SK-N-SH treated with all-trans-retinoic acid at 6 μM for 48 hours (cell line): ENCODE measurements around the gene CYLD.

Source experiments
- ATAC-seq: fragments of 200-7000 bp; cut with Tn5 transposase; 3 replicates; pipeline ENCODE4 v1.9.1; 2020; ENCODE audit warnings: mild to moderate bottlenecking, moderate library complexity
- ARNTL ChIP-seq: fragments of 450-650 bp; formaldehyde crosslinking; IDR thresholded peaks from 2 replicates; pipeline ENCODE4 v1.5.0; 2020; ENCODE audit warnings: low read depth, mild to moderate bottlenecking, moderate library complexity, borderline replicate concordance
- BACH2 ChIP-seq: fragments of 250-450 bp; sonication (Bioruptor Pico); IDR thresholded peaks from 2 replicates; pipeline ENCODE4 v1.9.0; 2021; ENCODE audit warnings: mild to moderate bottlenecking, borderline replicate concordance
- CSDC2 ChIP-seq: fragments of 250-450 bp; sonication (Bioruptor Pico); IDR thresholded peaks from 2 replicates; pipeline ENCODE4 v1.5.0; 2020; ENCODE audit warnings: mild to moderate bottlenecking, moderate library complexity
- CSRNP3 ChIP-seq: fragments of 250-450 bp; sonication (Bioruptor Pico); IDR thresholded peaks from 2 replicates; pipeline ENCODE4 v1.5.1; 2021; ENCODE audit warnings: mild to moderate bottlenecking, moderate library complexity
- ESRRG ChIP-seq: fragments of 250-450 bp; sonication (Bioruptor Pico); IDR thresholded peaks from 2 replicates; pipeline ENCODE4 v1.6.1; 2021; ENCODE audit warnings: mild to moderate bottlenecking
- ISL1 ChIP-seq: fragments of 250-450 bp; sonication (Bioruptor Pico); IDR thresholded peaks from 2 replicates; pipeline ENCODE4 v2.1.2; 2022; ENCODE audit warnings: mild to moderate bottlenecking, moderate library complexity
- OSR1 ChIP-seq: fragments of 250-450 bp; sonication (Bioruptor Pico); IDR thresholded peaks from 2 replicates; pipeline ENCODE4 v1.8.0; 2022; ENCODE audit warnings: moderate library complexity, mild to moderate bottlenecking, inconsistent platforms
- PATZ1 ChIP-seq: fragments of 250-450 bp; sonication (Bioruptor Pico); IDR thresholded peaks from 2 replicates; pipeline ENCODE4 v1.8.0; 2020; ENCODE audit warnings: mild to moderate bottlenecking, moderate library complexity, borderline replicate concordance
- POU6F1 ChIP-seq: fragments of 250-450 bp; sonication (Bioruptor Pico); IDR thresholded peaks from 2 replicates; pipeline ENCODE4 v1.8.0; 2021; ENCODE audit warnings: low read depth, mild to moderate bottlenecking, moderate library complexity, borderline replicate concordance
- PPARA ChIP-seq: fragments of 250-450 bp; sonication (Bioruptor Pico); IDR thresholded peaks from 2 replicates; pipeline ENCODE4 v1.5.0; 2020; ENCODE audit warnings: mild to moderate bottlenecking, borderline replicate concordance
- RARB ChIP-seq: fragments of 250-450 bp; sonication (Bioruptor Pico); IDR thresholded peaks from 2 replicates; pipeline ENCODE4 v1.8.0; 2021; ENCODE audit warnings: mild to moderate bottlenecking, moderate library complexity
- SNAI2 ChIP-seq: fragments of 250-450 bp; sonication (Bioruptor Pico); IDR thresholded peaks from 2 replicates; pipeline ENCODE4 v1.5.0; 2020; ENCODE audit warnings: mild to moderate bottlenecking, moderate library complexity
- TCF4 ChIP-seq: fragments of 250-450 bp; sonication (Bioruptor Pico); IDR thresholded peaks from 2 replicates; pipeline ENCODE4 v1.8.0; 2021; ENCODE audit warnings: mild to moderate bottlenecking, moderate library complexity, borderline replicate concordance
- TOX ChIP-seq: fragments of 250-450 bp; sonication (Bioruptor Pico); IDR thresholded peaks from 2 replicates; pipeline ENCODE4 v1.8.0; 2021; ENCODE audit warnings: mild to moderate bottlenecking, moderate library complexity, borderline replicate concordance
- TSHZ2 ChIP-seq: fragments of 250-450 bp; sonication (Bioruptor Pico); IDR thresholded peaks from 2 replicates; pipeline ENCODE4 v1.5.0; 2020; ENCODE audit warnings: mild to moderate bottlenecking, moderate library complexity
- ZC3H10 ChIP-seq: fragments of 250-450 bp; sonication (Bioruptor Pico); IDR thresholded peaks from 2 replicates; pipeline ENCODE4 v1.5.1; 2021; ENCODE audit warnings: mild to moderate bottlenecking, moderate library complexity
- ZFP3 ChIP-seq: fragments of 250-450 bp; sonication (Bioruptor Pico); IDR thresholded peaks from 2 replicates; pipeline ENCODE4 v1.5.0; 2020; ENCODE audit warnings: mild to moderate bottlenecking, moderate library complexity
- ZFP30 ChIP-seq: fragments of 450-650 bp; formaldehyde crosslinking; IDR thresholded peaks from 2 replicates; pipeline ENCODE4 v1.5.0; 2022; ENCODE audit warnings: mild to moderate bottlenecking, moderate library complexity
- ZNF565 ChIP-seq: fragments of 450-650 bp; formaldehyde crosslinking; conservative IDR thresholded peaks from 2 replicates; pipeline ENCODE4 v1.5.0; 2020; ENCODE audit warnings: low read depth, mild to moderate bottlenecking, moderate library complexity
- ZNF70 ChIP-seq: fragments of 450-650 bp; formaldehyde crosslinking; IDR thresholded peaks from 2 replicates; pipeline ENCODE4 v1.5.0; 2020; ENCODE audit warnings: mild to moderate bottlenecking, moderate library complexity
- ZNF8 ChIP-seq: fragments of 450-650 bp; formaldehyde crosslinking; IDR thresholded peaks from 2 replicates; pipeline ENCODE4 v1.5.0; 2020; ENCODE audit warnings: mild to moderate bottlenecking, moderate library complexity

CYLD gene

GRCh38 chr16:50740736-50741135, 1.1 kb upstream of the CYLD start:
- ATAC-seq: no peak
- TF ChIP-seq ZNF8 (CRISPR knock-in tag) (no peak), ZFP30 (CRISPR knock-in tag) (no peak)

GRCh38 chr16:50741225-50741780, 583 bp upstream of the CYLD start:
- no peak for ATAC-seq
- TF ChIP-seq TSHZ2 (CRISPR knock-in tag) (no peak), RARB (no peak), ZFP3 (CRISPR knock-in tag) (no peak), ZNF70 (no peak), PATZ1 (no peak), OSR1 (no peak), TCF4 (CRISPR knock-in tag) (no peak), POU6F1 (no peak), ZNF8 (CRISPR knock-in tag) (no peak), ZC3H10 (no peak)

- no peak for TF ChIP-seq TOX (CRISPR knock-in tag)
- TF ChIP-seq POU6F1: no peak
- TF ChIP-seq RARB: no peak
- TF ChIP-seq SNAI2: no peak
- no peak for TF ChIP-seq ZC3H10
- TF ChIP-seq BACH2 (CRISPR knock-in tag): no peak
- no peak for ATAC-seq
Measured at GRCh38 chr16:50742576-50743200, 802 bp downstream of the CYLD start.

- TF ChIP-seq CSDC2 (CRISPR knock-in tag): no peak
- no peak for TF ChIP-seq ZNF565 (CRISPR knock-in tag)
- TF ChIP-seq ZFP3 (CRISPR knock-in tag): no peak
- no peak for TF ChIP-seq ESRRG (CRISPR knock-in tag)
- no peak for TF ChIP-seq ISL1 (CRISPR knock-in tag)
- no peak for TF ChIP-seq PATZ1
- no peak for TF ChIP-seq CSRNP3 (CRISPR knock-in tag)
- TF ChIP-seq ARNTL: no peak
- no peak for TF ChIP-seq SNAI2
- no peak for TF ChIP-seq PPARA (CRISPR knock-in tag)
- ATAC-seq: no peak
Measured at GRCh38 chr16:50743581-50744225, 1.8 kb downstream of the CYLD start.
